ENCODE measurements around the gene ENOX2. TPM values are rescaled to one million over a fixed set of nuclear protein-coding genes. Genes with fewer than 3 reads are reported as not detected.

The ENOX2 gene
- total and polyA plus RNA-seq, 2 of the 13 experiments (the other 11 are each of a cell fraction or from before 2014, with no cell fraction given), result 5.9 to 8.5 TPM

- TF ChIP-seq ZNF580 (CRISPR knock-in tag; IDR thresholded peaks at IDR 0.05; ENCODE audit: borderline replicate concordance, low read depth), result no peak
- TF ChIP-seq KIAA2018 (CRISPR knock-in tag; IDR thresholded peaks at IDR 0.05; ENCODE audit: borderline replicate concordance), result no peak
- TF ChIP-seq ZNF503 (CRISPR knock-in tag; IDR thresholded peaks at IDR 0.05), result no peak
- no peak for TF ChIP-seq RFX1 (IDR thresholded peaks at IDR 0.05)
- no peak for TF ChIP-seq TCF7 (IDR thresholded peaks at IDR 0.05; ENCODE audit: low read depth)
- no peak for TF ChIP-seq ZFP36L1 (CRISPR knock-in tag; IDR thresholded peaks at IDR 0.05)
- no peak for TF ChIP-seq ZFP82 (CRISPR knock-in tag; IDR thresholded peaks at IDR 0.05; ENCODE audit: borderline replicate concordance)
- no peak for TF ChIP-seq ZNF749 (CRISPR knock-in tag; IDR thresholded peaks at IDR 0.05; ENCODE audit: borderline replicate concordance)
- TF ChIP-seq DNMT1 (CRISPR knock-in tag; IDR thresholded peaks at IDR 0.05), result no peak
- TF ChIP-seq RFXAP (CRISPR knock-in tag; IDR thresholded peaks at IDR 0.05; ENCODE audit: borderline replicate concordance), result no peak
- no peak for TF ChIP-seq ZBTB4 (CRISPR knock-in tag; IDR thresholded peaks at IDR 0.05; ENCODE audit: borderline replicate concordance)
- TF ChIP-seq NR3C1 (CRISPR knock-in tag; IDR thresholded peaks at IDR 0.05), result no peak
- no peak for TF ChIP-seq AGO2 (optimal IDR thresholded peaks at IDR 0.05; ENCODE audit: low read depth, low read length)
- no peak for TF ChIP-seq PREB (CRISPR knock-in tag; IDR thresholded peaks at IDR 0.05)
Measured at GRCh38 chrX:130691576-130691975, 211.4 kb downstream of the ENOX2 start (continued).

Measured in HepG2 (cell line).